HEK293 (cell line): ENCODE measurements around the gene CHKA.

Experiments used
- CTCF ChIP-seq: fragments of 450-650 bp; formaldehyde crosslinking; IDR thresholded peaks from 2 replicates; pipeline ENCODE4 v1.5.1; 2016; ENCODE audit warnings: missing biosample characterization, missing genetic modification characterization
- OVOL3 ChIP-seq: fragments of 450-650 bp; formaldehyde crosslinking; IDR thresholded peaks from 2 replicates; pipeline ENCODE4 v1.5.1; 2016; ENCODE audit warnings: missing biosample characterization, missing genetic modification characterization
- PRDM10 ChIP-seq: fragments of 450-650 bp; formaldehyde crosslinking; IDR thresholded peaks from 2 replicates; pipeline ENCODE4 v1.5.1; 2016; ENCODE audit warnings: missing biosample characterization, missing genetic modification characterization

GRCh38 chr11:68038226-68038717, 82.9 kb downstream of the CHKA start:
- no peak for TF ChIP-seq PRDM10 (tag by site-specific recombination)
- no peak for TF ChIP-seq OVOL3 (tag by site-specific recombination)
- no peak for TF ChIP-seq CTCF
